Measurements from ENCODE around the gene C2CD5. TPM values are rescaled to one million over a fixed set of nuclear protein-coding genes. Genes with fewer than 3 reads are reported as not detected.
"Not testable (repeated sequence)": the region's sequence is repeated elsewhere in the genome, so short reads cannot be mapped to it uniquely, and the experiment has no call there.

The C2CD5 gene
- total and polyA plus RNA-seq, 9 donors, result 19.6 to 41.3 (median 32.9) TPM

GRCh38 chr12:22573181-22573580, 28.8 kb upstream of the C2CD5 start:
- TF ChIP-seq EP300 (IDR thresholded peaks at IDR 0.05) (no peak), CTCF (IDR thresholded peaks at IDR 0.05) (no peak), POLR2A (IDR thresholded peaks at IDR 0.05) (no peak)
- no peaks in the 10 kb centered on the region for H3K36me3 ChIP-seq
- H3K4me3 ChIP-seq, result no peak overlapping the region
- no peaks in the 10 kb centered on the region for H3K9me3 ChIP-seq
- H3K27ac ChIP-seq, result no peak overlapping the region
- no peaks in the 10 kb centered on the region for H3K27me3 ChIP-seq
- H3K4me1 ChIP-seq (ENCODE audit: insufficient read depth), result no peaks in the 10 kb centered on the region
- DNase-seq, result no peak
- 58 to 66% (median 62%) methylated on average over 3 of the region's 3 CpGs for WGBS, 3 donors
- intact Hi-C loops (cut with DNase I), result no loop called here

- intact Hi-C loops (cut with DNase I), result no loop called here
- Histone ChIP-seq H3K9me3 (no peaks in the 10 kb centered on the region), H3K27me3 (no peaks in the 10 kb centered on the region), H3K27ac (no peak overlapping the region), H3K4me1 (ENCODE audit: insufficient read depth) (no peaks in the 10 kb centered on the region), H3K4me3 (no peak overlapping the region), H3K36me3 (no peaks in the 10 kb centered on the region)
- no peak for DNase-seq
- no peak for TF ChIP-seq CTCF (IDR thresholded peaks at IDR 0.05)
Observed at GRCh38 chr12:22569253-22569652, 24.9 kb upstream of the C2CD5 start.

GRCh38 chr12:22562036-22563028, 18.0 kb upstream of the C2CD5 start:
- Histone ChIP-seq H3K36me3 (no peaks in the 10 kb centered on the region), H3K4me3 (no peak overlapping the region), H3K9me3 (no peaks in the 10 kb centered on the region), H3K27ac (no peak overlapping the region), H3K27me3 (no peaks in the 10 kb centered on the region), H3K4me1 (ENCODE audit: insufficient read depth) (no peaks in the 10 kb centered on the region)
- WGBS, 3 donors, result 43 to 60% (median 47%) methylated on average over 4 of the region's 4 CpGs
- no peak for DNase-seq
- intact Hi-C loops (cut with DNase I), result no loop called here
- TF ChIP-seq CTCF (IDR thresholded peaks at IDR 0.05) (no peak), POLR2A (IDR thresholded peaks at IDR 0.05) (no peak), EP300 (IDR thresholded peaks at IDR 0.05) (no peak)

- intact Hi-C loops (cut with DNase I); H3K36me3 ChIP-seq; H3K27me3 ChIP-seq: not testable (repeated sequence)
Observed at GRCh38 chr12:22554750-22555149, 10.4 kb upstream of the C2CD5 start.

GRCh38 chr12:22551624-22552023, 7.3 kb upstream of the C2CD5 start:
- Histone ChIP-seq H3K36me3 (no peaks in the 10 kb centered on the region), H3K9me3 (no peaks in the 10 kb centered on the region), H3K4me1 (ENCODE audit: insufficient read depth) (no peaks in the 10 kb centered on the region), H3K4me3 (no peak overlapping the region), H3K27ac (no peak overlapping the region), H3K27me3 (no peaks in the 10 kb centered on the region)
- DNase-seq, result no peak
- intact Hi-C loops (cut with DNase I), result no loop called here
- TF ChIP-seq EP300 (IDR thresholded peaks at IDR 0.05) (no peak), CTCF (IDR thresholded peaks at IDR 0.05) (no peak), POLR2A (IDR thresholded peaks at IDR 0.05) (no peak)

More at GRCh38 chr12:22554750-22555149, 10.4 kb upstream of the C2CD5 start:
- not testable (repeated sequence) for DNase-seq; H3K4me3 ChIP-seq; H3K27ac ChIP-seq; H3K9me3 ChIP-seq; H3K4me1 ChIP-seq (ENCODE audit: insufficient read depth)
- 94 to 96% (median 95%) methylated on average over 4 of the region's 4 CpGs for WGBS, 3 donors
